ENCODE results near the gene WEE2. TPM values are rescaled to one million over a fixed set of nuclear protein-coding genes. Genes with fewer than 3 reads are reported as not detected.

WEE2 gene
- total and polyA plus RNA-seq, 9 of the 15 experiments (the other 6 are each of a cell fraction or from before 2014, with no cell fraction given) = not detected

DNA sequence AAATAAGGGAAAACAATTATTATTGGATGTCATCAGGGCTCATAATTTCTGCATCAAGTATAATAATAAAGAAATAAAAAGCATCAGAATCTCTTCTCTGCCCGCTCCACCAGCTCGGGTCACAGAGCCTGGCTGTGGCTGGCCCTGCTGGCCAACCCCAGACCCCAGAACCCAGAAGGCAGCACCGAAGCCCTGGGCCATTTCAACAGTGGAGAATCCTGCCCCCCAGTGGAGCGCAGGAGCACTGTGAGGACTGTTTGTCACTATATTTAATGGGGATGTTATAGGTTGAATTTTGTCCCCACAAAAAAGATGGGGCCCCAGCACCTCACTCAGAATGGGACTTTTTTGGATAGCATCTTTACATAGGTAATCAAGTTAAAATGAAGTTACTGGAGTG is 33.5 kb upstream of the WEE2 start (continued):
- TF ChIP-seq XRCC5 (IDR thresholded peaks at IDR 0.05; ENCODE audit: low read depth, low read length) (0 out of 2 replicates have a peak, but pooled peaks have one; percentile 29), ZNF197 (CRISPR knock-in tag; IDR thresholded peaks at IDR 0.05; ENCODE audit: low read depth) (no peak), SMC3 (conservative IDR thresholded peaks at IDR 0.05; ENCODE audit: insufficient read depth, low read depth, low read length) (peak; percentile 53; the same call in 1 of the 2 replicates), GTF2A2 (tag; IDR thresholded peaks at IDR 0.05) (no peak), DIDO1 (tag; IDR thresholded peaks at IDR 0.05; ENCODE audit: low read depth) (no peak), RAD21 (CRISPR knock-in tag; conservative IDR thresholded peaks at IDR 0.05 in 1 of 2, IDR thresholded peaks at IDR 0.05 in 1 of 2) (peak in 1 of 2 experiments; percentile 56; a peak in 2 of 4 replicates), ZNF551 (CRISPR knock-in tag; IDR thresholded peaks at IDR 0.05) (no peak), XRCC4 (IDR thresholded peaks at IDR 0.05; ENCODE audit: extremely low read depth, insufficient read depth, insufficient read length) (no peak)
- TF ChIP-seq, protein P1, sequence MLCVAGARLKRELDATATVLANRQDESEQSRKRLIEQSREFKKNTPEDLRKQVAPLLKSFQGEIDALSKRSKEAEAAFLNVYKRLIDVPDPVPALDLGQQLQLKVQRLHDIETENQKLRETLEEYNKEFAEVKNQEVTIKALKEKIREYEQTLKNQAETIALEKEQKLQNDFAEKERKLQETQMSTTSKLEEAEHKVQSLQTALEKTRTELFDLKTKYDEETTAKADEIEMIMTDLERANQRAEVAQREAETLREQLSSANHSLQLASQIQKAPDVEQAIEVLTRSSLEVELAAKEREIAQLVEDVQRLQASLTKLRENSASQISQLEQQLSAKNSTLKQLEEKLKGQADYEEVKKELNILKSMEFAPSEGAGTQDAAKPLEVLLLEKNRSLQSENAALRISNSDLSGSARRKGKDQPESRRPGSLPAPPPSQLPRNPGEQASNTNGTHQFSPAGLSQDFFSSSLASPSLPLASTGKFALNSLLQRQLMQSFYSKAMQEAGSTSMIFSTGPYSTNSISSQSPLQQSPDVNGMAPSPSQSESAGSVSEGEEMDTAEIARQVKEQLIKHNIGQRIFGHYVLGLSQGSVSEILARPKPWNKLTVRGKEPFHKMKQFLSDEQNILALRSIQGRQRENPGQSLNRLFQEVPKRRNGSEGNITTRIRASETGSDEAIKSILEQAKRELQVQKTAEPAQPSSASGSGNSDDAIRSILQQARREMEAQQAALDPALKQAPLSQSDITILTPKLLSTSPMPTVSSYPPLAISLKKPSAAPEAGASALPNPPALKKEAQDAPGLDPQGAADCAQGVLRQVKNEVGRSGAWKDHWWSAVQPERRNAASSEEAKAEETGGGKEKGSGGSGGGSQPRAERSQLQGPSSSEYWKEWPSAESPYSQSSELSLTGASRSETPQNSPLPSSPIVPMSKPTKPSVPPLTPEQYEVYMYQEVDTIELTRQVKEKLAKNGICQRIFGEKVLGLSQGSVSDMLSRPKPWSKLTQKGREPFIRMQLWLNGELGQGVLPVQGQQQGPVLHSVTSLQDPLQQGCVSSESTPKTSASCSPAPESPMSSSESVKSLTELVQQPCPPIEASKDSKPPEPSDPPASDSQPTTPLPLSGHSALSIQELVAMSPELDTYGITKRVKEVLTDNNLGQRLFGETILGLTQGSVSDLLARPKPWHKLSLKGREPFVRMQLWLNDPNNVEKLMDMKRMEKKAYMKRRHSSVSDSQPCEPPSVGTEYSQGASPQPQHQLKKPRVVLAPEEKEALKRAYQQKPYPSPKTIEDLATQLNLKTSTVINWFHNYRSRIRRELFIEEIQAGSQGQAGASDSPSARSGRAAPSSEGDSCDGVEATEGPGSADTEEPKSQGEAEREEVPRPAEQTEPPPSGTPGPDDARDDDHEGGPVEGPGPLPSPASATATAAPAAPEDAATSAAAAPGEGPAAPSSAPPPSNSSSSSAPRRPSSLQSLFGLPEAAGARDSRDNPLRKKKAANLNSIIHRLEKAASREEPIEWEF (CRISPR knock-in tag; IDR thresholded peaks at IDR 0.05) = no peak
- TF ChIP-seq, protein P2, sequence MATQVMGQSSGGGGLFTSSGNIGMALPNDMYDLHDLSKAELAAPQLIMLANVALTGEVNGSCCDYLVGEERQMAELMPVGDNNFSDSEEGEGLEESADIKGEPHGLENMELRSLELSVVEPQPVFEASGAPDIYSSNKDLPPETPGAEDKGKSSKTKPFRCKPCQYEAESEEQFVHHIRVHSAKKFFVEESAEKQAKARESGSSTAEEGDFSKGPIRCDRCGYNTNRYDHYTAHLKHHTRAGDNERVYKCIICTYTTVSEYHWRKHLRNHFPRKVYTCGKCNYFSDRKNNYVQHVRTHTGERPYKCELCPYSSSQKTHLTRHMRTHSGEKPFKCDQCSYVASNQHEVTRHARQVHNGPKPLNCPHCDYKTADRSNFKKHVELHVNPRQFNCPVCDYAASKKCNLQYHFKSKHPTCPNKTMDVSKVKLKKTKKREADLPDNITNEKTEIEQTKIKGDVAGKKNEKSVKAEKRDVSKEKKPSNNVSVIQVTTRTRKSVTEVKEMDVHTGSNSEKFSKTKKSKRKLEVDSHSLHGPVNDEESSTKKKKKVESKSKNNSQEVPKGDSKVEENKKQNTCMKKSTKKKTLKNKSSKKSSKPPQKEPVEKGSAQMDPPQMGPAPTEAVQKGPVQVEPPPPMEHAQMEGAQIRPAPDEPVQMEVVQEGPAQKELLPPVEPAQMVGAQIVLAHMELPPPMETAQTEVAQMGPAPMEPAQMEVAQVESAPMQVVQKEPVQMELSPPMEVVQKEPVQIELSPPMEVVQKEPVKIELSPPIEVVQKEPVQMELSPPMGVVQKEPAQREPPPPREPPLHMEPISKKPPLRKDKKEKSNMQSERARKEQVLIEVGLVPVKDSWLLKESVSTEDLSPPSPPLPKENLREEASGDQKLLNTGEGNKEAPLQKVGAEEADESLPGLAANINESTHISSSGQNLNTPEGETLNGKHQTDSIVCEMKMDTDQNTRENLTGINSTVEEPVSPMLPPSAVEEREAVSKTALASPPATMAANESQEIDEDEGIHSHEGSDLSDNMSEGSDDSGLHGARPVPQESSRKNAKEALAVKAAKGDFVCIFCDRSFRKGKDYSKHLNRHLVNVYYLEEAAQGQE (IDR thresholded peaks at IDR 0.05; ENCODE audit: borderline replicate concordance) = peak; percentile 37; the same call in 1 of the 2 replicates
- TF ChIP-seq, protein P2 (CRISPR knock-in tag; IDR thresholded peaks at IDR 0.05; ENCODE audit: low read depth) = no peak
- TF ChIP-seq, protein P3, sequence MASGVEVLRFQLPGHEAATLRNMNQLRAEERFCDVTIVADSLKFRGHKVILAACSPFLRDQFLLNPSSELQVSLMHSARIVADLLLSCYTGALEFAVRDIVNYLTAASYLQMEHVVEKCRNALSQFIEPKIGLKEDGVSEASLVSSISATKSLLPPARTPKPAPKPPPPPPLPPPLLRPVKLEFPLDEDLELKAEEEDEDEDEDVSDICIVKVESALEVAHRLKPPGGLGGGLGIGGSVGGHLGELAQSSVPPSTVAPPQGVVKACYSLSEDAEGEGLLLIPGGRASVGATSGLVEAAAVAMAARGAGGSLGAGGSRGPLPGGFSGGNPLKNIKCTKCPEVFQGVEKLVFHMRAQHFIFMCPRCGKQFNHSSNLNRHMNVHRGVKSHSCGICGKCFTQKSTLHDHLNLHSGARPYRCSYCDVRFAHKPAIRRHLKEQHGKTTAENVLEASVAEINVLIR (CRISPR knock-in tag; IDR thresholded peaks at IDR 0.05) = no peak

Data from K562 (cell line).